Tibial nerve (tissue), 4 donors: ENCODE results near the gene PDE1A. TPM values are rescaled to one million over a fixed set of nuclear protein-coding genes. Genes with fewer than 3 reads are reported as not detected.

Source experiments
- DNase-seq, 2 donors: peaks; one replicate each; pipeline ENCODE4 v3.0.0-alpha.2; 2019; ENCODE audit warnings: low spot score in 2 of 2
- H3K27ac ChIP-seq, 4 donors: fragments of 200-600 bp; sonication (generic) in 3 of 4; one replicate each; pipeline ENCODE4 v1.5.1; 2017 to 2019; ENCODE audit warnings: mild to moderate bottlenecking in 1 of 4
- H3K27me3 ChIP-seq, 2 donors: fragments of 200-600 bp; sonication (generic) in 1 of 2; one replicate each; pipeline versions ENCODE4 v1.5.1 to v1.6.0; 2017 to 2019
- H3K36me3 ChIP-seq, 3 donors: fragments of 200-600 bp; sonication (generic); one replicate each; pipeline ENCODE4 v1.5.1; 2018 to 2019
- H3K4me1 ChIP-seq, 4 donors: fragments of 200-600 bp; sonication (generic) in 3 of 4; one replicate each; pipeline ENCODE4 v1.5.1; 2017 to 2019
- H3K4me3 ChIP-seq, 4 donors: fragments of 200-600 bp; sonication (generic) in 3 of 4; one replicate each; pipeline ENCODE4 v1.5.1; 2017 to 2019; ENCODE audit warnings: mild to moderate bottlenecking in 1 of 4, moderate library complexity in 1 of 4
- H3K9me3 ChIP-seq, 4 donors: fragments of 200-600 bp; sonication (generic) in 3 of 4; one replicate each; pipeline ENCODE4 v1.5.1; 2017 to 2019
- CTCF ChIP-seq, 5 experiments: fragments of 200-600 bp in 3 of 5; fragments of 450-650 bp in 2 of 5; sonication (generic) in 3 of 5; IDR thresholded peaks; one replicate each; pipeline ENCODE4 v1.5.1; 2016 to 2019; ENCODE audit warnings: antibody characterized with exemption in 5 of 5, mild to moderate bottlenecking in 3 of 5, moderate library complexity in 2 of 5
- EP300 ChIP-seq, 2 donors: sonication (generic); formaldehyde crosslinking; IDR thresholded peaks; one replicate each; pipeline ENCODE4 v1.6.1; 2017; ENCODE audit warnings: antibody characterized with exemption in 2 of 2, mild to moderate bottlenecking in 1 of 2
- POLR2A ChIP-seq, 2 donors: fragments of 450-650 bp; IDR thresholded peaks; one replicate each; pipeline ENCODE4 v1.6.1; 2017; ENCODE audit warnings: antibody characterized with exemption in 2 of 2, mild to moderate bottlenecking in 2 of 2, moderate library complexity in 2 of 2
- WGBS, 2 donors: methylation state at CpG; one replicate each; pipeline ENCODE4 v1.1.5; 2018; 5-methylcytosine and 5-hydroxymethylcytosine counted together
- total RNA-seq, 4 donors: library from RNA; depleted of rRNA; stranded (reverse); fragments of >200 nt; gene quantifications; one replicate each; pipeline ENCODE4 v1.1.0, GENCODE V29; 2016

PDE1A gene
- total RNA-seq, 4 donors from 2014 or later, result 21.6 to 51.8 (median 43.7) TPM

GRCh38 chr2:182300608-182301007 lies 126.2 kb downstream of the PDE1A start:
- 70 to 75% methylated on average over 4 of the region's 4 CpGs for WGBS, 2 donors

GRCh38 chr2:182299632-182300031 lies 127.2 kb downstream of the PDE1A start:
- TF ChIP-seq EP300 (IDR thresholded peaks at IDR 0.05) (no peak), POLR2A (IDR thresholded peaks at IDR 0.05) (no peak), CTCF (IDR thresholded peaks at IDR 0.05) (no peak)
- H3K27ac ChIP-seq, result no peak overlapping the region
- no peak for DNase-seq
- no peaks in the 10 kb centered on the region for H3K36me3 ChIP-seq
- WGBS, 2 donors, result 91 to 96% methylated on average over 3 of the region's 3 CpGs
- H3K9me3 ChIP-seq, result no peaks in the 10 kb centered on the region
- no peak overlapping the region for H3K4me3 ChIP-seq
- no peaks in the 10 kb centered on the region for H3K4me1 ChIP-seq
- no peaks in the 10 kb centered on the region for H3K27me3 ChIP-seq

More at GRCh38 chr2:182300608-182301007, 126.2 kb downstream of the PDE1A start:
- H3K27ac ChIP-seq, result no peak overlapping the region
- H3K4me1 ChIP-seq, result no peaks in the 10 kb centered on the region
- no peaks in the 10 kb centered on the region for H3K9me3 ChIP-seq
- no peaks in the 10 kb centered on the region for H3K27me3 ChIP-seq
- no peak for DNase-seq
- H3K4me3 ChIP-seq, result no peak overlapping the region
- no peak for TF ChIP-seq POLR2A (IDR thresholded peaks at IDR 0.05)
- TF ChIP-seq CTCF (IDR thresholded peaks at IDR 0.05), result no peak
- TF ChIP-seq EP300 (IDR thresholded peaks at IDR 0.05), result no peak
- no peaks in the 10 kb centered on the region for H3K36me3 ChIP-seq

- Histone ChIP-seq H3K36me3 (no peaks in the 10 kb centered on the region), H3K4me3 (no peak overlapping the region), H3K27me3 (no peaks in the 10 kb centered on the region), H3K9me3 (no peaks in the 10 kb centered on the region), H3K27ac (no peak overlapping the region), H3K4me1 (no peaks in the 10 kb centered on the region)
- TF ChIP-seq CTCF (IDR thresholded peaks at IDR 0.05), result no peak
- no peak for TF ChIP-seq POLR2A (IDR thresholded peaks at IDR 0.05)
- no peak for TF ChIP-seq EP300 (IDR thresholded peaks at IDR 0.05)
- no peak for DNase-seq
- WGBS, 2 donors, result 87 to 88% methylated on average over 4 of the region's 4 CpGs
Observed at GRCh38 chr2:182298456-182298855, 128.4 kb downstream of the PDE1A start.

DNA sequence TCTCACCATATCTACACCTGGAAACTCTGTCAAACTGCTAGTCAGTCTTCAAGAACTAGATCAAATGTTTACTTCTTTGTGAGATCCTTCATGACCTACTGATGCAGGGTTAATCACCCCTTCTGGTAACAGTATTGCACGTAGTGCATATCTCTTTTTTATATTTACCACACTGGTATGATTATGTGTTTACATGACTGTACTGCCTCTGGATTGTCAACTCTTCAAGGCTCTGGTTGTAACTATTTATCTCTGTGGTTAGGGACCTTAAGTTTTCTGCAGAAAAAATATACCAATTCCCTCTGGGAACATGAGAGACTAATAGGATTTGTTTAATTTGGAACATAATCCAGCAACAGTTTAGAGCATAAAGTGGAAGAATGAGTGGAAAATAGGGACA lies 135.5 kb downstream of the PDE1A start:
- 31 to 41% methylated on average over 1 of the region's 1 CpG for WGBS, 2 donors
- Histone ChIP-seq H3K27me3 (no peaks in the 10 kb centered on the region), H3K36me3 (no peaks in the 10 kb centered on the region), H3K27ac (no peak overlapping the region), H3K9me3 (no peaks in the 10 kb centered on the region), H3K4me3 (no peak overlapping the region), H3K4me1 (peaks cover 0 to 12% (median 0%) of the 10 kb centered on the region in 4 donors)
- DNase-seq, result no peak
- TF ChIP-seq CTCF (IDR thresholded peaks at IDR 0.05) (no peak), POLR2A (IDR thresholded peaks at IDR 0.05) (no peak), EP300 (IDR thresholded peaks at IDR 0.05) (no peak)

DNA sequence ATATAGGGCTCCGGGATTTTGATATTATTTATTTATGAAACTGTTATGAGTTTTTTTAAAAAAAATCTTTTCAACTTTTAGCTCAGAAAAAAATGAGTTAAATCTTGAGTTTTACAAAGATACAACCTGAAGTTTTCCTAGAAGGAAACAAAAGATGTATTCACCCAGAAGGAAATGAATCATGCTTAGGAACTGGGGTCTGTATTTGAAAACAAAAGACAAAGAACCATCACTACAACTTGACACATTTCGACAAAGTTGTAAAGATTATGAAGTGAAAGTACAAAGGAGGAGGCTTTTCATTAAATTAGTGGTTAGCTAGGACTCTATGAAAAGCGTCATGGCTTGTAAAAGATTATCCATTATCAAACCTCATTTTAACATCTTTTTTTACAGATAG lies 143.3 kb downstream of the PDE1A start:
- Histone ChIP-seq H3K4me3 (no peak overlapping the region), H3K27me3 (no peaks in the 10 kb centered on the region), H3K27ac (no peak overlapping the region), H3K9me3 (no peaks in the 10 kb centered on the region), H3K36me3 (no peaks in the 10 kb centered on the region), H3K4me1 (peaks cover 0 to 11% (median 0%) of the 10 kb centered on the region in 4 donors)
- no peak for DNase-seq
- no peak for TF ChIP-seq EP300 (IDR thresholded peaks at IDR 0.05)
- WGBS, 2 donors, result 56 to 66% methylated on average over 3 of the region's 3 CpGs

DNA sequence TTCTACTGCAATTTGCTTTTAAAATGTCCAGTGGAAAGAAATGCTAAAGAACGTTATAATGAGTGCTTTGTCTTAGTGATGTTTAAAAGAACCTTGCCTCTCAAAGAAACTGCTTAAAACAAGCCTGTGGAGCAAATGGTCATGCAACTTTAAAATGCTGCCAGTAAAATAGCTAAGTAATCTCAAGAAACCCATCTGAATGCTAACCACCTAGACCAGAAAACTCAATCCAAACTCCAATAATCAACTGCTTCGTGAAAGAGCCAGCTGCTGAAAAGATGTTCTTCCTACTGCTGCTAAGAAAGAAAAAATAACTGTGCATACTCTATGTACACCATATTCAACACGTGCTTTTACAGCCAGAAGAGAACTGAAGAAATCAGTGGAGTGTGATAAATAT lies 145.6 kb downstream of the PDE1A start:
- TF ChIP-seq POLR2A (IDR thresholded peaks at IDR 0.05) (no peak), EP300 (IDR thresholded peaks at IDR 0.05) (no peak), CTCF (IDR thresholded peaks at IDR 0.05) (no peak)
- Histone ChIP-seq H3K4me1 (peaks cover 0 to 11% (median 0%) of the 10 kb centered on the region in 4 donors), H3K4me3 (no peak overlapping the region), H3K27ac (no peak overlapping the region), H3K27me3 (no peaks in the 10 kb centered on the region), H3K9me3 (peaks cover 0 to 17% (median 2%) of the 10 kb centered on the region in 4 donors), H3K36me3 (no peaks in the 10 kb centered on the region)
- DNase-seq, result no peak
- WGBS, 2 donors, result 30 to 31% methylated on average over 3 of the region's 3 CpGs
